Mesenchymal stem cell (in vitro differentiated cells and primary cell): ENCODE results near the gene NGFR.

ENCODE experiments used
- DNase-seq: peaks from one replicate; pipeline ENCODE4 v3.0.0-alpha.2; 2013
- H2AFZ ChIP-seq: one replicate; pipeline ENCODE4 v1.6.1; 2013; ENCODE audit warnings: low read depth, mild to moderate bottlenecking, control low read depth, inconsistent platforms, low read length, moderate library complexity
- H2AK5ac ChIP-seq: 2 replicates; pipeline ENCODE4 v1.6.1; 2013; ENCODE audit warnings: low read length, moderate library complexity, mild to moderate bottlenecking, inconsistent platforms; ENCODE audit not compliant: severe bottlenecking
- H2BK120ac ChIP-seq: one replicate; pipeline ENCODE4 v1.6.1; 2013; ENCODE audit warnings: low read depth, mild to moderate bottlenecking, inconsistent platforms, low read length, moderate library complexity
- H2BK12ac ChIP-seq, 2 experiments: one replicate each; pipeline ENCODE4 v1.6.1; 2013; ENCODE audit warnings: inconsistent platforms in 2 of 2, low read length in 2 of 2, mild to moderate bottlenecking in 2 of 2, moderate library complexity in 2 of 2, control low read depth in 1 of 2
- H2BK15ac ChIP-seq: one replicate; pipeline ENCODE4 v1.6.1; 2013; ENCODE audit warnings: mild to moderate bottlenecking, low read depth, inconsistent platforms; ENCODE audit not compliant: poor library complexity, severe bottlenecking
- H2BK5ac ChIP-seq: 2 replicates; pipeline ENCODE4 v1.6.1; 2013; ENCODE audit warnings: low read depth, mild to moderate bottlenecking, low read length, control low read depth, inconsistent platforms; ENCODE audit not compliant: poor library complexity, severe bottlenecking
- H3K14ac ChIP-seq, 2 experiments: one replicate each; pipeline ENCODE4 v1.6.1; 2013; ENCODE audit warnings: inconsistent platforms in 2 of 2, low read length in 2 of 2, control low read depth in 1 of 2, mild to moderate bottlenecking in 1 of 2, moderate library complexity in 1 of 2
- H3K18ac ChIP-seq, 2 experiments: one replicate each; pipeline ENCODE4 v1.6.1; 2013; ENCODE audit warnings: inconsistent platforms in 2 of 2, low read length in 2 of 2, control low read depth in 1 of 2, low read depth in 1 of 2, mild to moderate bottlenecking in 1 of 2
- H3K23ac ChIP-seq, 2 experiments: one replicate each; pipeline ENCODE4 v1.6.1; 2013; ENCODE audit warnings: inconsistent platforms in 2 of 2, low read length in 2 of 2, mild to moderate bottlenecking in 2 of 2, moderate library complexity in 2 of 2, control low read depth in 1 of 2
- H3K27ac ChIP-seq: 2 replicates; pipeline ENCODE4 v1.5.1; 2013; ENCODE audit warnings: mild to moderate bottlenecking, moderate library complexity, low read length, control low read depth, inconsistent platforms; ENCODE audit not compliant: poor library complexity, severe bottlenecking
- H3K27me3 ChIP-seq, 2 experiments: 2 replicates each; pipeline versions ENCODE4 v1.6.1 to v1.7.0; 2013; ENCODE audit warnings: low read length in 2 of 2, mild to moderate bottlenecking in 2 of 2, moderate library complexity in 2 of 2, control low read depth in 1 of 2, inconsistent platforms in 1 of 2; ENCODE audit not compliant: control insufficient read depth in 1 of 2, insufficient read depth in 1 of 2
- H3K36me3 ChIP-seq, 2 experiments: 2 replicates each; pipeline versions ENCODE4 v1.6.1 to v1.7.0; 2013; ENCODE audit warnings: low read length in 2 of 2, control low read depth in 1 of 2, inconsistent platforms in 1 of 2, low read depth in 1 of 2, mild to moderate bottlenecking in 1 of 2; ENCODE audit not compliant: insufficient read depth in 2 of 2, control insufficient read depth in 1 of 2
- H3K4ac ChIP-seq, 2 experiments: one replicate each; pipeline ENCODE4 v1.6.1; 2013; ENCODE audit warnings: inconsistent platforms in 2 of 2, low read length in 2 of 2, mild to moderate bottlenecking in 2 of 2, moderate library complexity in 2 of 2, control low read depth in 1 of 2, low read depth in 1 of 2
- H3K4me1 ChIP-seq: 2 replicates; pipeline ENCODE4 v1.6.1; 2013; ENCODE audit warnings: low read depth, low read length, control low read depth; ENCODE audit not compliant: control insufficient read depth, insufficient read depth
- H3K4me2 ChIP-seq: 2 replicates; pipeline ENCODE4 v1.6.1; 2013; ENCODE audit warnings: low read length, mild to moderate bottlenecking, inconsistent platforms; ENCODE audit not compliant: poor library complexity, severe bottlenecking
- H3K4me3 ChIP-seq, 2 experiments: 2 replicates each; pipeline versions ENCODE4 v1.5.1 to v1.7.0; 2013; ENCODE audit warnings: low read length in 2 of 2, mild to moderate bottlenecking in 2 of 2, control low read depth in 1 of 2, low read depth in 1 of 2; ENCODE audit not compliant: insufficient read depth in 1 of 2
- H3K79me1 ChIP-seq: replicated peaks from 2 replicates; pipeline ENCODE4 v1.6.1; 2013; ENCODE audit warnings: mild to moderate bottlenecking, control low read depth, low read length, inconsistent platforms; ENCODE audit not compliant: poor library complexity, severe bottlenecking
- H3K9ac ChIP-seq: 2 replicates; pipeline ENCODE4 v1.7.0; 2013; ENCODE audit warnings: mild to moderate bottlenecking, low read length, moderate library complexity
- H3K9me3 ChIP-seq: 2 replicates; pipeline ENCODE4 v1.7.0; 2013; ENCODE audit warnings: mild to moderate bottlenecking, low read length; ENCODE audit not compliant: control insufficient read depth
- H4K8ac ChIP-seq: one replicate; pipeline ENCODE4 v1.6.1; 2013; ENCODE audit warnings: inconsistent platforms, mild to moderate bottlenecking, low read length, moderate library complexity
- H4K91ac ChIP-seq: one replicate; pipeline ENCODE4 v1.6.1; 2013; ENCODE audit warnings: mild to moderate bottlenecking, low read length, inconsistent platforms
- WGBS: methylation state at CpG from one replicate; pipeline ENCODE4 v1.1.7; 2013; ENCODE audit warnings: mixed read lengths; 5-methylcytosine and 5-hydroxymethylcytosine counted together

The NGFR gene

GRCh38 chr17:49518346-49519078, 23.4 kb downstream of the NGFR start:
- Histone ChIP-seq H2BK15ac (no peak overlapping the region), H3K4me2 (no peak overlapping the region), H3K14ac (no peak overlapping the region), H3K27ac (no peak overlapping the region), H3K4ac (no peak overlapping the region), H3K18ac (no peak overlapping the region), H3K27me3 (peaks cover 29 to 49% of the 10 kb centered on the region in 2 experiments), H3K4me3 (no peak overlapping the region), H4K8ac (no peak overlapping the region), H2BK5ac (no peak overlapping the region), H3K36me3 (no peaks in the 10 kb centered on the region), H3K79me1 (no peaks in the 10 kb centered on the region), H3K4me1 (peaks cover 21% of the 10 kb centered on the region), H2AK5ac (no peak overlapping the region), H2BK120ac (no peak overlapping the region), H4K91ac (no peak overlapping the region), H3K9ac (no peak overlapping the region), H3K9me3 (no peaks in the 10 kb centered on the region), H2AFZ (no peak overlapping the region), H3K23ac (no peak overlapping the region), H2BK12ac (no peak overlapping the region)
- DNase-seq, result no peak
- WGBS, result 90% methylated on average over 6 of the region's 6 CpGs

DNA sequence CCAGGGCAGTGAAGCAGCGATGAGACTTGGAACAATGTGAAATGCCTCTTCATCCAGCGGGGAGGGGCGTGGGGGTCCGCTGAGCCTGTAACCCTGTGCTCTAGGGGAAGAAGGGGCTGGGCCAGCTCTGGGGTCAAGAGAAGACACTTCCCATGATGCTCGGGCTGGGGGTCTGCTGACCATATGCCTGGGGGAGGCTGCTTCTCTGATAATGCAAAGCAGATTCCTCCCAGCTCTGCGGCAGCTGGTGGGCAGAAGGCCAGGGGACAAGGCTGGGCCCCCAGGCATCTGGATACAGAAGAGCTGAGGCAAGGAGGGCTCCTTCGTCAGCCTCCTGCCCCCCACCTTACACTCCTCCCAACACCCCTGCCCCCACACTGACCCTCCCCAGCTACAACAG, 24.7 kb downstream of the NGFR start:
- Histone ChIP-seq H4K91ac (no peak overlapping the region), H3K9me3 (no peaks in the 10 kb centered on the region), H3K4me2 (no peak overlapping the region), H3K27me3 (peaks cover 41 to 55% of the 10 kb centered on the region in 2 experiments), H3K79me1 (no peaks in the 10 kb centered on the region), H3K9ac (no peak overlapping the region), H3K27ac (no peak overlapping the region), H2AK5ac (no peak overlapping the region), H3K4me3 (no peak overlapping the region), H2BK5ac (no peak overlapping the region), H3K36me3 (no peaks in the 10 kb centered on the region), H2BK15ac (no peak overlapping the region), H2BK12ac (no peak overlapping the region), H3K4me1 (peaks cover 16% of the 10 kb centered on the region), H3K4ac (no peak overlapping the region), H3K18ac (no peak overlapping the region), H2BK120ac (no peak overlapping the region), H3K23ac (no peak overlapping the region), H4K8ac (no peak overlapping the region), H3K14ac (no peak overlapping the region), H2AFZ (no peak overlapping the region)
- WGBS, result 74% methylated on average over 7 of the region's 7 CpGs
- DNase-seq, result no peak

GRCh38 chr17:49520386-49521087, 25.4 kb downstream of the NGFR start:
- H3K4me1 ChIP-seq, result peaks cover 10% of the 10 kb centered on the region
- no peak overlapping the region for H2AK5ac ChIP-seq
- no peak overlapping the region for H2BK120ac ChIP-seq
- H3K36me3 ChIP-seq, result no peaks in the 10 kb centered on the region
- H3K4me3 ChIP-seq, result no peak overlapping the region
- H3K27ac ChIP-seq, result no peak overlapping the region
- H3K9ac ChIP-seq, result no peak overlapping the region
- no peak overlapping the region for H3K4ac ChIP-seq
- H3K4me2 ChIP-seq, result no peak overlapping the region
- H3K27me3 ChIP-seq, result peaks cover 49 to 61% of the 10 kb centered on the region in 2 experiments
- DNase-seq, result no peak
- no peak overlapping the region for H3K18ac ChIP-seq
- no peak overlapping the region for H3K23ac ChIP-seq
- no peaks in the 10 kb centered on the region for H3K79me1 ChIP-seq
- H4K8ac ChIP-seq, result no peak overlapping the region
- no peak overlapping the region for H2BK15ac ChIP-seq
- no peak overlapping the region for H2AFZ ChIP-seq
- H2BK5ac ChIP-seq, result no peak overlapping the region
- WGBS, result 82% methylated on average over 4 of the region's 10 CpGs
- no peaks in the 10 kb centered on the region for H3K9me3 ChIP-seq
- no peak overlapping the region for H2BK12ac ChIP-seq
- H4K91ac ChIP-seq, result no peak overlapping the region
- H3K14ac ChIP-seq, result no peak overlapping the region

- no peak overlapping the region for H3K18ac ChIP-seq
- no peak overlapping the region for H3K4me3 ChIP-seq
- no peak overlapping the region for H3K9ac ChIP-seq
- H2BK12ac ChIP-seq, result no peak overlapping the region
- H3K4me1 ChIP-seq, result peaks cover 6% of the 10 kb centered on the region
- H2BK15ac ChIP-seq, result no peak overlapping the region
- H3K27ac ChIP-seq, result no peak overlapping the region
- H3K14ac ChIP-seq, result no peak overlapping the region
- no peak overlapping the region for H2AK5ac ChIP-seq
- H4K8ac ChIP-seq, result no peak overlapping the region
- H3K4ac ChIP-seq, result no peak overlapping the region
- no peak overlapping the region for H2BK5ac ChIP-seq
- no peak overlapping the region for H4K91ac ChIP-seq
- DNase-seq, result no peak
- H3K23ac ChIP-seq, result no peak overlapping the region
- H3K4me2 ChIP-seq, result no peak overlapping the region
- WGBS, result 90% methylated on average over 8 of the region's 8 CpGs
- H2BK120ac ChIP-seq, result no peak overlapping the region
- H3K9me3 ChIP-seq, result no peaks in the 10 kb centered on the region
- H2AFZ ChIP-seq, result no peak overlapping the region
- no peaks in the 10 kb centered on the region for H3K36me3 ChIP-seq
- H3K79me1 ChIP-seq, result no peaks in the 10 kb centered on the region
- H3K27me3 ChIP-seq, result peaks cover 54 to 66% of the 10 kb centered on the region in 2 experiments
Observed at GRCh38 chr17:49521088-49521450, 26.0 kb downstream of the NGFR start.
